HEK293 (cell line): ENCODE measurements around the gene TPM4.

Source experiments
- CTCF ChIA-PET: fragments of 350-600 bp; formaldehyde crosslinking; extraction: SDS; loops from one replicate; lab custom pipeline; 2021; ENCODE audit warnings: antibody characterized with exemption; lab: Yijun Ruan, JAX
- POLR2A ChIA-PET: fragments of 300-600 bp; formaldehyde crosslinking; extraction: SDS; loops from one replicate; lab custom pipeline; 2020; ENCODE audit warnings: antibody characterized with exemption, inconsistent platforms; lab: Yijun Ruan, JAX
- H3K27ac ChIP-seq: fragments of 200-500 bp; sonication (Bioruptor generic); 2 replicates; pipeline ENCODE4 v1.5.1; 2014; ENCODE audit warnings: low read depth, low read length, control low read depth, inconsistent platforms; ENCODE audit errors: extremely low read depth
- H3K36me3 ChIP-seq, 2 experiments: fragments of 200-500 bp in 1 of 2; sonication (Bioruptor generic) in 1 of 2; 1 replicate in 1 of 2; 2 replicates in 1 of 2; pipeline ENCODE4 v1.5.1; 2014 to 2017; ENCODE audit warnings: inconsistent platforms in 2 of 2, low read length in 2 of 2; ENCODE audit not compliant: control insufficient read depth in 2 of 2, insufficient read depth in 1 of 2
- H3K4me1 ChIP-seq: fragments of 200-500 bp; sonication (Bioruptor generic); 2 replicates; pipeline ENCODE4 v1.5.1; 2014; ENCODE audit warnings: mild to moderate bottlenecking, low read length, inconsistent platforms; ENCODE audit not compliant: control insufficient read depth, insufficient read depth
- H3K4me3 ChIP-seq: 2 replicates; pipeline ENCODE4 v1.5.1; 2011; ENCODE audit warnings: low read depth, mild to moderate bottlenecking, control low read depth, low read length, moderate library complexity
- H3K9me3 ChIP-seq: fragments of 200-500 bp; sonication (Bioruptor generic); 2 replicates; pipeline ENCODE4 v1.5.1; 2014; ENCODE audit warnings: low read depth, low read length, inconsistent platforms; ENCODE audit not compliant: control insufficient read depth, insufficient read depth
- GFI1B ChIP-seq: fragments of 450-650 bp; formaldehyde crosslinking; IDR thresholded peaks from 2 replicates; pipeline ENCODE4 v1.5.1; 2016; ENCODE audit warnings: missing biosample characterization, missing genetic modification characterization
- KLF9 ChIP-seq: fragments of 450-650 bp; formaldehyde crosslinking; IDR thresholded peaks from 2 replicates; pipeline ENCODE4 v1.5.1; 2016; ENCODE audit warnings: missing biosample characterization, missing genetic modification characterization, low read depth
- RBAK ChIP-seq: fragments of 450-650 bp; formaldehyde crosslinking; IDR thresholded peaks from 2 replicates; pipeline ENCODE4 v1.5.1; 2016; ENCODE audit warnings: missing biosample characterization, missing genetic modification characterization
- REPIN1 ChIP-seq: fragments of 450-650 bp; formaldehyde crosslinking; IDR thresholded peaks from 2 replicates; pipeline ENCODE4 v1.5.1; 2017; ENCODE audit warnings: missing biosample characterization, missing genetic modification characterization, low read depth
- TCF7L2 ChIP-seq: IDR thresholded peaks from 2 replicates; pipeline ENCODE4 v1.6.1; 2011; ENCODE audit warnings: low read depth, mild to moderate bottlenecking, inconsistent platforms, low read length, moderate library complexity, borderline replicate concordance
- YY1 ChIP-seq: fragments of 450-650 bp; formaldehyde crosslinking; IDR thresholded peaks from 2 replicates; pipeline ENCODE4 v1.5.1; 2018; ENCODE audit warnings: missing biosample characterization, missing genetic modification characterization
- ZNF133 ChIP-seq: fragments of 450-650 bp; formaldehyde crosslinking; IDR thresholded peaks from 2 replicates; pipeline ENCODE4 v1.5.1; 2016; ENCODE audit warnings: missing biosample characterization, missing genetic modification characterization
- ZNF2 ChIP-seq: fragments of 450-650 bp; formaldehyde crosslinking; IDR thresholded peaks from 2 replicates; pipeline ENCODE4 v1.5.1; 2016; ENCODE audit warnings: missing biosample characterization, missing genetic modification characterization
- ZNF239 ChIP-seq: fragments of 450-650 bp; formaldehyde crosslinking; IDR thresholded peaks from 2 replicates; pipeline ENCODE4 v1.5.1; 2016; ENCODE audit warnings: missing biosample characterization, missing genetic modification characterization
- ZNF24 ChIP-seq: fragments of 450-650 bp; formaldehyde crosslinking; IDR thresholded peaks from 2 replicates; pipeline ENCODE4 v1.5.1; 2016; ENCODE audit warnings: missing biosample characterization, missing genetic modification characterization
- ZNF37A ChIP-seq: fragments of 450-650 bp; IDR thresholded peaks from 2 replicates; pipeline ENCODE4 v1.5.1; 2018; ENCODE audit warnings: missing biosample characterization, missing genetic modification characterization
- ZNF394 ChIP-seq: fragments of 450-650 bp; formaldehyde crosslinking; IDR thresholded peaks from 2 replicates; pipeline ENCODE4 v1.5.1; 2016; ENCODE audit warnings: missing biosample characterization, missing genetic modification characterization, mild to moderate bottlenecking, moderate library complexity, borderline replicate concordance
- ZNF658 ChIP-seq: fragments of 450-650 bp; formaldehyde crosslinking; IDR thresholded peaks from 2 replicates; pipeline ENCODE4; 2016; ENCODE audit warnings: missing biosample characterization, missing genetic modification characterization
- ZNF707 ChIP-seq: fragments of 450-650 bp; formaldehyde crosslinking; IDR thresholded peaks from 2 replicates; pipeline ENCODE4 v1.5.1; 2016; ENCODE audit warnings: missing biosample characterization, missing genetic modification characterization
- ZNF785 ChIP-seq: fragments of 450-650 bp; formaldehyde crosslinking; IDR thresholded peaks from 2 replicates; pipeline ENCODE4 v1.5.1; 2016; ENCODE audit warnings: missing biosample characterization, missing genetic modification characterization
- ZNF791 ChIP-seq: fragments of 450-650 bp; formaldehyde crosslinking; IDR thresholded peaks from 2 replicates; pipeline ENCODE4 v1.5.1; 2016; ENCODE audit warnings: missing biosample characterization, missing genetic modification characterization
- TF ChIP-seq, protein P1 (sequence below): fragments of 450-650 bp; formaldehyde crosslinking; IDR thresholded peaks from 2 replicates; pipeline ENCODE4 v1.5.0; 2017; ENCODE audit warnings: missing biosample characterization, missing genetic modification characterization, borderline replicate concordance
- TF ChIP-seq, protein P2 (sequence below): fragments of 450-650 bp; formaldehyde crosslinking; IDR thresholded peaks from 2 replicates; pipeline ENCODE4 v1.5.1; 2016; ENCODE audit warnings: missing biosample characterization, missing genetic modification characterization
- TF ChIP-seq, protein P3 (sequence below): fragments of 450-650 bp; formaldehyde crosslinking; IDR thresholded peaks from 2 replicates; pipeline ENCODE4 v1.5.1; 2017; ENCODE audit warnings: missing biosample characterization, missing genetic modification characterization
- TF ChIP-seq, protein P4 (sequence below): IDR thresholded peaks from 2 replicates; pipeline ENCODE4 v1.6.1; 2011; ENCODE audit warnings: mild to moderate bottlenecking, low read depth, low read length, borderline replicate concordance

The TPM4 gene

DNA sequence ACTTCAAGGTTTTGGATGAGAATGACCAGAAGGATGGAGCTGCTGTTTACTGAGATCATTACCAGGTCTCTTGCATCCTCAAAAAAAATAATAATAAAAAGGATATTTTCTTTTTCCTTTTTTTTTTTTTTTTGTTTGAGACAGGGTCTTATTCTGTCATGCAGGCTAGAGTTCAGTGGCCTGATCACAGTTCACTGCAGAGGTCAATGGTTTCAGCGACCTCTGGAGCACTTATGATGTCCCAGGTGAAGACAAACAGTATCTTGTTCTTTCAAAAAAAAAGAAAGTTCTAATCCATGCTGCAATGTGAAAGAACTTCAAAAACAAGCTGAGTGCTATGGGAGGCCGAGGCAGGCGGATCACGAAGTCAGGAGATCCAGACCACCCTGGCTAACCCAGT is 30.4 kb upstream of the TPM4 start:
- ChIA-PET CTCF (interaction anchor here (0.5 to 0.8 kb wide), 5 partner anchors 11 to 1261 kb away, joined by 3 to 4 read pairs (median 3); no protein-coding TSS in a partner anchor), POLR2A (no interaction called here)
- no peak overlapping the region for H3K27ac ChIP-seq
- no peaks in the 10 kb centered on the region for H3K36me3 ChIP-seq
- H3K9me3 ChIP-seq = no peaks in the 10 kb centered on the region
- no peaks in the 10 kb centered on the region for H3K4me1 ChIP-seq
- no peak for TF ChIP-seq ZNF791 (tag by site-specific recombination)
- TF ChIP-seq GFI1B (tag by site-specific recombination) = no peak
- no peak for TF ChIP-seq ZNF24 (tag by site-specific recombination)
- no peak for TF ChIP-seq KLF9
- no peak for TF ChIP-seq ZNF37A (tag by site-specific recombination)
- TF ChIP-seq RBAK (tag by site-specific recombination) = no peak
- no peak for TF ChIP-seq ZNF133 (tag by site-specific recombination)
- TF ChIP-seq ZNF658 (tag by site-specific recombination) = no peak
- TF ChIP-seq ZNF2 = no peak
- TF ChIP-seq, protein P1, sequence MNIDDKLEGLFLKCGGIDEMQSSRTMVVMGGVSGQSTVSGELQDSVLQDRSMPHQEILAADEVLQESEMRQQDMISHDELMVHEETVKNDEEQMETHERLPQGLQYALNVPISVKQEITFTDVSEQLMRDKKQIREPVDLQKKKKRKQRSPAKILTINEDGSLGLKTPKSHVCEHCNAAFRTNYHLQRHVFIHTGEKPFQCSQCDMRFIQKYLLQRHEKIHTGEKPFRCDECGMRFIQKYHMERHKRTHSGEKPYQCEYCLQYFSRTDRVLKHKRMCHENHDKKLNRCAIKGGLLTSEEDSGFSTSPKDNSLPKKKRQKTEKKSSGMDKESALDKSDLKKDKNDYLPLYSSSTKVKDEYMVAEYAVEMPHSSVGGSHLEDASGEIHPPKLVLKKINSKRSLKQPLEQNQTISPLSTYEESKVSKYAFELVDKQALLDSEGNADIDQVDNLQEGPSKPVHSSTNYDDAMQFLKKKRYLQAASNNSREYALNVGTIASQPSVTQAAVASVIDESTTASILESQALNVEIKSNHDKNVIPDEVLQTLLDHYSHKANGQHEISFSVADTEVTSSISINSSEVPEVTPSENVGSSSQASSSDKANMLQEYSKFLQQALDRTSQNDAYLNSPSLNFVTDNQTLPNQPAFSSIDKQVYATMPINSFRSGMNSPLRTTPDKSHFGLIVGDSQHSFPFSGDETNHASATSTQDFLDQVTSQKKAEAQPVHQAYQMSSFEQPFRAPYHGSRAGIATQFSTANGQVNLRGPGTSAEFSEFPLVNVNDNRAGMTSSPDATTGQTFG (tag by site-specific recombination) = no peak
- TF ChIP-seq, protein P2, sequence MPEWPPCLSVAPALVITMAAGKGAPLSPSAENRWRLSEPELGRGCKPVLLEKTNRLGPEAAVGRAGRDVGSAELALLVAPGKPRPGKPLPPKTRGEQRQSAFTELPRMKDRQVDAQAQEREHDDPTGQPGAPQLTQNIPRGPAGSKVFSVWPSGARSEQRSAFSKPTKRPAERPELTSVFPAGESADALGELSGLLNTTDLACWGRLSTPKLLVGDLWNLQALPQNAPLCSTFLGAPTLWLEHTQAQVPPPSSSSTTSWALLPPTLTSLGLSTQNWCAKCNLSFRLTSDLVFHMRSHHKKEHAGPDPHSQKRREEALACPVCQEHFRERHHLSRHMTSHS (tag by site-specific recombination) = no peak
- TF ChIP-seq ZNF707 = no peak
- TF ChIP-seq YY1 (tag by site-specific recombination) = no peak
- TF ChIP-seq ZNF785 (tag by site-specific recombination) = no peak
- no peak for TF ChIP-seq TCF7L2
- no peak for TF ChIP-seq ZNF394 (tag by site-specific recombination)
- TF ChIP-seq, protein P3, sequence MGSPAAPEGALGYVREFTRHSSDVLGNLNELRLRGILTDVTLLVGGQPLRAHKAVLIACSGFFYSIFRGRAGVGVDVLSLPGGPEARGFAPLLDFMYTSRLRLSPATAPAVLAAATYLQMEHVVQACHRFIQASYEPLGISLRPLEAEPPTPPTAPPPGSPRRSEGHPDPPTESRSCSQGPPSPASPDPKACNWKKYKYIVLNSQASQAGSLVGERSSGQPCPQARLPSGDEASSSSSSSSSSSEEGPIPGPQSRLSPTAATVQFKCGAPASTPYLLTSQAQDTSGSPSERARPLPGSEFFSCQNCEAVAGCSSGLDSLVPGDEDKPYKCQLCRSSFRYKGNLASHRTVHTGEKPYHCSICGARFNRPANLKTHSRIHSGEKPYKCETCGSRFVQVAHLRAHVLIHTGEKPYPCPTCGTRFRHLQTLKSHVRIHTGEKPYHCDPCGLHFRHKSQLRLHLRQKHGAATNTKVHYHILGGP (tag by site-specific recombination) = no peak
- TF ChIP-seq ZNF239 (tag by site-specific recombination) = no peak
- H3K4me3 ChIP-seq = no peak overlapping the region

DNA sequence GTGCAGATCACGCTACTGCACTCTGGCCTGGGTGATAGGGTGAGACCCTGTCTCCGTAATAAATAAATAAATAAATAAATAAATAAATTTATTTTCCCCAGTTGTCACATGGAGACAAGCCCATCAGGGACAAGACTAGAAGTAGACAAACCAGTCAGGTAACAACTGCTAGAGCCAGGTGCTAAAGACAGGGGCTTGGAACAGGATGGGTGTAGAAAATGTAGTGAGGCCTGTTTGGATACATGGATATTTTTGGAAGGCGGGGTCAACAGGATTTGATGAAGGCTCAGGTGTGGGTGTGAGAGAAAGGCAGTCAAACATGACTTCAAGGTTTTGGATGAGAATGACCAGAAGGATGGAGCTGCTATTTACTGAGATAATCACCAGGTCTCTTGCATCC is 27.7 kb upstream of the TPM4 start:
- ChIA-PET CTCF (no interaction called here), POLR2A (no interaction called here)
- Histone ChIP-seq H3K4me1 (no peaks in the 10 kb centered on the region), H3K27ac (no peak overlapping the region), H3K4me3 (no peak overlapping the region), H3K36me3 (no peaks in the 10 kb centered on the region), H3K9me3 (no peaks in the 10 kb centered on the region)
- TF ChIP-seq, protein P4, sequence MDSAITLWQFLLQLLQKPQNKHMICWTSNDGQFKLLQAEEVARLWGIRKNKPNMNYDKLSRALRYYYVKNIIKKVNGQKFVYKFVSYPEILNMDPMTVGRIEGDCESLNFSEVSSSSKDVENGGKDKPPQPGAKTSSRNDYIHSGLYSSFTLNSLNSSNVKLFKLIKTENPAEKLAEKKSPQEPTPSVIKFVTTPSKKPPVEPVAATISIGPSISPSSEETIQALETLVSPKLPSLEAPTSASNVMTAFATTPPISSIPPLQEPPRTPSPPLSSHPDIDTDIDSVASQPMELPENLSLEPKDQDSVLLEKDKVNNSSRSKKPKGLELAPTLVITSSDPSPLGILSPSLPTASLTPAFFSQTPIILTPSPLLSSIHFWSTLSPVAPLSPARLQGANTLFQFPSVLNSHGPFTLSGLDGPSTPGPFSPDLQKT = no peak
- no peak for TF ChIP-seq REPIN1
